HG03442 (cell line): ENCODE measurements around the gene ABCB11.

ENCODE experiments used
- ATAC-seq: cut with Tn5 transposase; IDR thresholded peaks from one replicate; pipeline ENCODE4 v1.9.1; 2021; ENCODE audit warnings: mild to moderate bottlenecking, moderate library complexity; ENCODE audit not compliant: unreplicated experiment

ABCB11 gene

GRCh38 chr2:169010633-169011460 is 20.3 kb downstream of the ABCB11 start:
- no peak for ATAC-seq

GRCh38 chr2:169009865-169010579 is 21.1 kb downstream of the ABCB11 start:
- no peak for ATAC-seq

DNA sequence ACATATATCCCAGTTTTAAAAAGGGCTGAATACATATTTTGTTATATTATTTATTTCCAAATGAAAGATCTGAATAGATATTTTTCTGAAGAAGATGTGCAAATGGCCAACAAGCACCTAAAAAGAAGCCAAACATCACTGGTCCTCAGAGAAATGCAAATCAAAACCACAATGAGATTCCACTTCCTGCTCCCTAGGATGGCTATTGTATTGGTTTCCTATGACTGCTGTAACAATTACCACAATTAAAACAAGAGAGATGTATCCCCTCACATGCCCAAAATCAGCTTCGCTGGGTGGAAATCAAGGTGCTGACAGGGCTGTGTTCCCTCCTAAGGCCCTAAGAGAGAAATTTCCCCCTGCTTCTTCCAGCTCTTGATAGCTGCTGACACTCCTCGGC is 23.2 kb downstream of the ABCB11 start:
- peak; percentile 45 for ATAC-seq

- no peak for ATAC-seq
Measured at GRCh38 chr2:169007356-169007755, 23.8 kb downstream of the ABCB11 start.

DNA sequence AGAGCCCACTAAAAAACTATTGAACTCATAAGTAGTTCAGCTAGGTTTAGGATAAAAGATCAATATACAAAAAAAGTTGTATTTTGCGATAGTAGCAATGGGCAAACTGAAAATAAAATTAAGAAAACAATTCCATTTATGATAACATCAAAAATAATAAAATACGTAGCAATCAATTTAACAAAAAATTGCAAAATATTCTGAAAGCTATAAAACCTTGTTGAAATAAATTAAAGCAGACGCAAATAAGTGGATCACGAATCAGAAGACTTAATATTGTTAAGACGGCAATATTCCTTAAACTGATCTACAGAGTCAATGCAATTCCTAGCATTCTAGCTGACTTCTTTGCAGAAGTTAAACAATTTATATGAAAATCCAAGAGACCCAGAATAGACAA is 24.5 kb downstream of the ABCB11 start:
- ATAC-seq = no peak

GRCh38 chr2:169005994-169006393 is 25.1 kb downstream of the ABCB11 start:
- ATAC-seq = no peak

DNA sequence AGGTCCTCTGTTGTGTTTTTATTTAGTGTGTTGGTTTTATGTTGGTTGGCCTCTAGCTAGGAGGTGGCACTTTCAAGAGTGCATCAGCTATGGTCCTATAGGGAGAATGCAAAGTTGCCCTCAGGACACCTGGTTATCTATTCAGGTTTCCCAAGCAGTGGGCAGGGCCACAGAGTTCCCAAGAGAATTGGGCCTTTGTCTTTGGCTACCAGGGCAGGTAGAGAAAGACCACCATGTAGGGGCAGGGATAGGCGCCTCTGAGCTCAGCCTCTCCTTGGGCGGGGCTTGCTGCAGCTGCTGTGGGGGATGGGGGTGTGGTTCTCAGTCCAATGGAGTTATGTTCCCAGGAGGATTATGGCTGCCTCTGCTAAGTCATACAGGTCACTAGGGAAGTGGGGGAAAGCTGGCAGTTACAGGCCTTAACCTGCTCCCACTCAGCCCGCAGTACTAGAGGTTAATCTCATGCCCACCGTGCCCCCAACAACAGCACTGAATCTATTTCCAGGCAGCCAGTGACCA is 26.0 kb downstream of the ABCB11 start:
- ATAC-seq = no peak

DNA sequence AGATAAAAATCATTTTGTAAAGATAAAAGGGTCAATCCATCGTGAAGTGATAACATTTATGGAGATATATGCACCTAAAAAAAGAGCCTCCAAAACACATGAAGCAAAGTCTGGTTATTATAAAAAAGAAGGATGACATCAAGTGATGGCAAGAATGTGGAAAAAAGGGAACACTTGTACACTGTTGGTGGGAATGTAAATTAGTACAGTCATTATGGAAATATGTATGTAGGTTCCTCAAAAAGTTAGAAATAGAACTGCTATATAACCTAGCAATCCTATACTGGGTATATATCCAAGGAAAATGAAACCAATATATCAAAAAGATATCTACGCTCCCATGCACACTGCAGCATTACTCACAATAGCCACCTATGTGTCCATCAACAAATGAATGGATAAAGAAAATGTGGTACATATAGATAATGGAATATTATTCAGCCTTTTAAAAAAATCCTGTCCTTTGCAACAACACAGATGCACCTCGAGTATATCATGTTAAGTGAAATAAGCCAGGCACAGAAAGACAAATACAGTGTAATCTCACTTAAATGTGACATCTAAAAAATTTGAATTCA is 28.9 kb downstream of the ABCB11 start:
- ATAC-seq = no peak

GRCh38 chr2:169001116-169001815 is 29.9 kb downstream of the ABCB11 start:
- ATAC-seq = no peak

DNA sequence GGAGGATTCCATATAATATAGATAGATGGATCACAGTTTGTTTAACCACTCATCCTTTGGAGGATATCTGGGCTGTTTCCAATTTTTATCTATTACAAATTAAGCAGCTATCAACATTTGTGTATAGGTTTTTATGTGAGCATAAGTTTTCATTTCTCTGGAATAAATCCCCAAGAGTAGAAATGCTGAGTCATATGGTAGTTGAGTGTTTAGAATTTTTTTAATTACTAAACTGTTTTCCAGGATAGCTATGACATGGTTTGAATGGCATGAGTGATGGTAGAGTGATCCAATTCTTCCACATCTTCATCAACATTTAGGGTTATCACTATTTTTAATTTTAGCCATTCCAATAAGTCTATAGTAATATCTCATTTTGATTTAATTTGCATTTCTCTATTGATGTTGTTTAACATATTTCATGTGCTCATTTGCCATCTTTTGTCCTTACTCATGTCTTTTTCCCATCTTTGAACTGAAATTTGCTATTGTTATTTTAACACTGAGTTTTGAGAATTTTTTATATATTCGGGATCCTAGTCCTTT is 31.4 kb downstream of the ABCB11 start:
- ATAC-seq = no peak

DNA sequence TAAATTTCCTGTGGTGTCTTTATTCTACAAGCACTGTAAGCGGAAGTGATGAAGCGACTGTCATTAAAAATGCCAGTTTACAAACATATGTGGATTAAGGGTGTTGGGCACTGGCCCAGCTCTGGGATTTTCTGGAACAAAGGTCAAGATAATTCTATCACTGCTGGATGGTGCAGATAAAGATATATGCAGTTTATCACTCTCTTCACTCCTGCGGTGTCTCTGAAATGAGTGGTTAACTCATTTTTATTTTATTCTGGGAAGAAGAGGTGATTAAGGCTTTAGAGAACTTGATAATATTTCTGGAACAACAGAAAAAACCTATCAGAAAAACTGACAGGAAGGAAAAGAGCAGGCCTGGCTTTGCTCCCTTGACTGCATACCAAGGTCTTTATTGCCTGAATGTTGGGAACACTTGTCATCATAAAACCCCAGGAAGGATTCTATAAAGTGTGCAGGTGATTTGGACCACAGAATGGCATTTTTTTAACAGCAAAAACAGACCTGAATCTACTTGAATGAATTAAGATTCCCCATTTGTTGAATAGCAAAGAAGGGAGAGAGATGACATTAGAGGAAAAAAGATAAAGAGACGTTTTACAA is 32.4 kb downstream of the ABCB11 start:
- ATAC-seq = no peak

GRCh38 chr2:168997794-168998193 is 33.3 kb downstream of the ABCB11 start:
- no peak for ATAC-seq

- ATAC-seq = no peak
Measured at GRCh38 chr2:168997118-168997521, 34.0 kb downstream of the ABCB11 start.

- ATAC-seq = no peak
Measured at GRCh38 chr2:168995744-168996143, 35.4 kb downstream of the ABCB11 start.

- no peak for ATAC-seq
Measured at GRCh38 chr2:168993538-168993937, 37.6 kb downstream of the ABCB11 start.

- no peak for ATAC-seq
Measured at GRCh38 chr2:168992591-168993349, 38.4 kb downstream of the ABCB11 start.

DNA sequence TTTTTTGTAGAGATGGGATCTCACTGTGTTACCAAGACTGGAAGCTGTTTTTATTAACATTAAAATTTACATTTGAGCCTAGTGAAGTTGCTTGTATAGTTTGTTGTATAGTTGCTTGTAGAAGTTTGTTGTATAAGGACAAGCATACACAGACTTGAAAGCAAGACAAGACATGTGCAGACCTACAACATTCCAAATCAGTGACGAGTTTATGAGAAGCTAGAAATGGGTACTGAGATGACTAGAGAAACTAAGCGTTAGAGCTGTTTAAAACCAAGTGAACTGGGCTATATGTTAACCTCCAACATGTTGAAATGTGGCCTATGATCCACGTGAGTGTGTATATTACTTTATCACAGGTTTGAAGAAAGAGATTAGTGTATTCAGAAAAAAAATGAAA is 39.1 kb downstream of the ABCB11 start:
- ATAC-seq = no peak

DNA sequence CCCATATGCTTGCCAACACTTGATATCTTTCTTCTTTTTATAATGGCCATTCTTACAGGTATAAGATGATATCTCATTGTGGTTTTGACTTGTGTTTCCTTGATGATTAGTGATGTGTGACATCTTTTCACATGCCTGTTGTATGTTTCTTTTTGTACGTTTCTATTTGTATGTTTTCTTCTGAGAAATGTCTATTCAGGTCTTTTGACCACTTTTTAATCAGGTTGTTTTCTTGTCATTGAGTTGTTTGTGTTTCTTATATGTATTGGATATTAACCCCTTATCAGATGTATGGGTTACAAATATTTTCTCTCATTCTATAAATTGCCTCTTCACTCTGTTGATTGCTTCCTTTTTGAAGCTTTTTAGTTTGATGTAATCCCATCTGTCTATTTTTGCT is 42.4 kb downstream of the ABCB11 start:
- ATAC-seq = no peak

DNA sequence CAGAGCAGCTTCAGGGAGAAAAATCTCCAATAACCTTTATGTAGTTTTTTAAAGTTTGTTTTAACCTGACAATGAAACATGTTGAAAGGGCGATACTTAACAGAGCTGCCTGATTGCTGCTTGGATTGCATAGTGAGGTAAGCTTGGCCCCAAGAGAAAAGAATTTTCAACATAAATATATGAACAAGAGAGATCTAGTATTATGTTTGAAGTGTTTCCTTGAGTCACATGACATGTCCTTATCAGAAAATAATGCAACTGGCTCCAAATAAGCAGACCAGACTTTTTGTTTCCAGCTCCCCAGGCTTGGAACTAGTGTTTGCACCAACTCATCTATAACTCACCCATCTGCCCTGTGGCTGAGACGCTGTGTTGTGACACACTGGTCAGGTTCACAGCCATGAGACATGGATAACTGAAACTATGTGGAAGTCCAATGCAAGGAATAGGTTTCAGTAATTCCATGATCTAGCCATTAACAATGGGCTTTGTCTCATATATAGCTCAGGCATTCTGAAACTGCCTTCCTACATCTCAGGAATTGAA is 44.7 kb downstream of the ABCB11 start:
- no peak for ATAC-seq
